Small intestine (tissue), 7 donors: Measurements from ENCODE around the gene DAAM1. TPM values are rescaled to one million over a fixed set of nuclear protein-coding genes. Genes with fewer than 3 reads are reported as not detected.
A peak's percentile ranks its signal among the peaks of the same experiment; 100 is the strongest.

Experiments
- DNase-seq, 2 donors: peaks; one replicate each; pipeline versions ENCODE4 v3.0.0 to v3.0.0-alpha.2; 2013
- FAIRE-seq: peaks from 2 replicates; lab custom pipeline; 2012; peaks lifted over from hg19 to GRCh38; lab: Jason Lieb, UNC
- H3K27ac ChIP-seq, 3 donors: one replicate each; pipeline ENCODE4 v1.5.1; 2013; ENCODE audit warnings: low read length in 2 of 3, mild to moderate bottlenecking in 2 of 3, control low read depth in 1 of 3, inconsistent platforms in 1 of 3, low read depth in 1 of 3, moderate library complexity in 1 of 3
- H3K27me3 ChIP-seq, 3 donors: one replicate each; pipeline ENCODE4 v1.6.1; 2013; ENCODE audit warnings: low read length in 3 of 3, inconsistent platforms in 1 of 3; ENCODE audit not compliant: control insufficient read depth in 3 of 3, insufficient read depth in 3 of 3
- H3K36me3 ChIP-seq, 3 donors: one replicate each; pipeline ENCODE4 v1.6.1; 2013; ENCODE audit warnings: low read length in 3 of 3, inconsistent platforms in 1 of 3, low read depth in 1 of 3, mild to moderate bottlenecking in 1 of 3, moderate library complexity in 1 of 3; ENCODE audit not compliant: control insufficient read depth in 3 of 3, insufficient read depth in 2 of 3
- H3K4me1 ChIP-seq, 3 donors: one replicate each; pipeline ENCODE4 v1.6.1; 2013; ENCODE audit warnings: low read length in 2 of 3, inconsistent platforms in 1 of 3, low read depth in 1 of 3, mild to moderate bottlenecking in 1 of 3, moderate library complexity in 1 of 3; ENCODE audit not compliant: control insufficient read depth in 3 of 3, insufficient read depth in 2 of 3
- H3K4me3 ChIP-seq, 3 donors: one replicate each; pipeline ENCODE4 v1.5.1; 2013; ENCODE audit warnings: low read length in 3 of 3, control low read depth in 1 of 3, inconsistent platforms in 1 of 3, low read depth in 1 of 3, mild to moderate bottlenecking in 1 of 3, moderate library complexity in 1 of 3
- H3K9me3 ChIP-seq, 2 donors: one replicate each; pipeline ENCODE4 v1.6.1; 2013; ENCODE audit warnings: low read depth in 1 of 2, low read length in 1 of 2; ENCODE audit not compliant: control insufficient read depth in 2 of 2, insufficient read depth in 1 of 2
- WGBS, 3 donors: extraction: QIAGEN DNeasy Blood & Tissue Kit; methylation state at CpG; one replicate each; pipeline ENCODE4 v1.1.7; 2013; 5-methylcytosine and 5-hydroxymethylcytosine counted together
- polyA plus RNA-seq, 4 donors: library from polyadenylated mRNA; stranded (reverse) in 3 of 4; unstranded in 1 of 4; fragments of 200-250 nt in 3 of 4; fragments of 120-200 nt in 1 of 4; gene quantifications; one replicate each; pipeline versions ENCODE4 v1.2.1 to v1.2.3, GENCODE V29; 2013
- donor health status: healthy with polysubstance abuse.
- donor health status: control.
- donor health status: control.
- donor health status: Bipolar disorder and iron deficiency.
- donor health status: healthy.

DAAM1 gene
- polyA plus RNA-seq, 4 donors: 5.4 to 34.0 (median 11.9) TPM

GRCh38 chr14:59313658-59314608 is 125.5 kb downstream of the DAAM1 start:
- DNase-seq (no peak), FAIRE-seq (no peak)
- no peaks in the 10 kb centered on the region for H3K27me3 ChIP-seq
- no peak overlapping the region for H3K4me3 ChIP-seq
- H3K9me3 ChIP-seq: no peaks in the 10 kb centered on the region
- peaks cover 0 to 30% (median 2%) of the 10 kb centered on the region in 3 donors for H3K4me1 ChIP-seq
- WGBS, 3 donors: 66 to 74% (median 68%) methylated on average over 3 of the region's 3 CpGs
- H3K27ac ChIP-seq: no peak overlapping the region
- H3K36me3 ChIP-seq: peaks cover 0 to 5% (median 0%) of the 10 kb centered on the region in 3 donors

GRCh38 chr14:59314953-59315599 is 126.6 kb downstream of the DAAM1 start:
- WGBS, 3 donors: 83 to 86% (median 83%) methylated on average over 5 of the region's 5 CpGs
- peak; percentile 43 to 66 for DNase-seq
- H3K4me1 ChIP-seq: peaks cover 0 to 23% (median 2%) of the 10 kb centered on the region in 3 donors
- H3K36me3 ChIP-seq: peaks cover 0 to 5% (median 0%) of the 10 kb centered on the region in 3 donors
- no peak for FAIRE-seq
- H3K9me3 ChIP-seq: no peaks in the 10 kb centered on the region
- H3K4me3 ChIP-seq: no peak overlapping the region
- H3K27ac ChIP-seq: no peak overlapping the region
- no peaks in the 10 kb centered on the region for H3K27me3 ChIP-seq

- Histone ChIP-seq H3K27me3 (no peaks in the 10 kb centered on the region), H3K9me3 (no peaks in the 10 kb centered on the region), H3K36me3 (peaks cover 0 to 5% (median 0%) of the 10 kb centered on the region in 3 donors), H3K4me3 (no peak overlapping the region), H3K27ac (no peak overlapping the region), H3K4me1 (peaks cover 0 to 23% (median 5%) of the 10 kb centered on the region in 3 donors)
- FAIRE-seq (no peak), DNase-seq (no peak)
- WGBS, 3 donors: 48 to 82% (median 74%) methylated on average over 1 of the region's 1 CpG
Measured at GRCh38 chr14:59316151-59316830, 127.8 kb downstream of the DAAM1 start.

GRCh38 chr14:59317346-59317745 is 128.9 kb downstream of the DAAM1 start:
- H3K4me3 ChIP-seq: no peak overlapping the region
- H3K36me3 ChIP-seq: peaks cover 0 to 4% (median 0%) of the 10 kb centered on the region in 3 donors
- peaks cover 0 to 26% (median 5%) of the 10 kb centered on the region in 3 donors for H3K4me1 ChIP-seq
- no peak overlapping the region for H3K27ac ChIP-seq
- H3K9me3 ChIP-seq: no peaks in the 10 kb centered on the region
- no peak for DNase-seq
- no peak for FAIRE-seq
- no peaks in the 10 kb centered on the region for H3K27me3 ChIP-seq
- 96 to 97% (median 96%) methylated on average over 2 of the region's 2 CpGs for WGBS, 3 donors

- Histone ChIP-seq H3K36me3 (peaks cover 0 to 6% (median 0%) of the 10 kb centered on the region in 3 donors), H3K4me3 (no peak overlapping the region), H3K27ac (peak overlapping the region in 1 of 3 donors; percentile 54), H3K9me3 (no peaks in the 10 kb centered on the region), H3K4me1 (peaks cover 0 to 25% (median 5%) of the 10 kb centered on the region in 3 donors), H3K27me3 (no peaks in the 10 kb centered on the region)
- 86 to 92% (median 86%) methylated on average over 5 of the region's 5 CpGs for WGBS, 3 donors
- DNase-seq (no peak), FAIRE-seq (no peak)
Measured at GRCh38 chr14:59317798-59318505, 129.5 kb downstream of the DAAM1 start.

- Histone ChIP-seq H3K4me1 (peaks cover 0 to 23% (median 5%) of the 10 kb centered on the region in 3 donors), H3K27me3 (no peaks in the 10 kb centered on the region), H3K27ac (no peak overlapping the region), H3K4me3 (no peak overlapping the region), H3K9me3 (no peaks in the 10 kb centered on the region), H3K36me3 (peaks cover 0 to 7% (median 0%) of the 10 kb centered on the region in 3 donors)
- 48 to 53% (median 50%) methylated on average over 4 of the region's 4 CpGs for WGBS, 3 donors
- DNase-seq (no peak), FAIRE-seq (no peak)
Measured at GRCh38 chr14:59318908-59319307, 130.4 kb downstream of the DAAM1 start.

- no peaks in the 10 kb centered on the region for H3K27me3 ChIP-seq
- DNase-seq (no peak), FAIRE-seq (no peak)
- no peaks in the 10 kb centered on the region for H3K9me3 ChIP-seq
- H3K36me3 ChIP-seq: peaks cover 0 to 5% (median 0%) of the 10 kb centered on the region in 3 donors
- no peak overlapping the region for H3K4me3 ChIP-seq
- peaks cover 0 to 15% (median 2%) of the 10 kb centered on the region in 3 donors for H3K4me1 ChIP-seq
- peak overlapping the region in 1 of 3 donors; percentile 32 for H3K27ac ChIP-seq
Measured at GRCh38 chr14:59320361-59320760, 131.9 kb downstream of the DAAM1 start.
